WTC11 (cell line): ENCODE measurements around the gene TBX5. TPM values are rescaled to one million over a fixed set of nuclear protein-coding genes. Genes with fewer than 3 reads are reported as not detected.

Source experiments
- ATAC-seq: fragments of 200-7000 bp; cut with Tn5 transposase; 2 replicates; pipeline ENCODE4 v1.10.0; 2021; ENCODE audit warnings: mild to moderate bottlenecking, moderate library complexity
- CTCF ChIA-PET: fragments of 300-600 bp; sonication (Branson Sonifier 250); formaldehyde crosslinking; loops from one replicate; lab custom pipeline; 2021; ENCODE audit warnings: antibody characterized with exemption; lab: Charles Lee
- POLR2A ChIA-PET: fragments of 350-600 bp; sonication (Branson Sonifier 250); formaldehyde crosslinking; loops from one replicate; lab custom pipeline; 2021; ENCODE audit warnings: antibody characterized with exemption; lab: Charles Lee
- DNase-seq: peaks from one replicate; pipeline ENCODE4 v3.0.0; 2021; ENCODE audit warnings: low spot score
- H3K27ac Mint-ChIP-seq: 2 replicates; pipeline ENCODE4 v1.8.0; 2021; ENCODE audit warnings: mixed read lengths
- H3K27me3 Mint-ChIP-seq: 2 replicates; pipeline ENCODE4 v1.8.0; 2021; ENCODE audit warnings: low read depth, mild to moderate bottlenecking, moderate library complexity, mixed read lengths
- H3K36me3 Mint-ChIP-seq: 2 replicates; pipeline ENCODE4 v1.8.0; 2021; ENCODE audit warnings: mixed read lengths
- H3K4me1 Mint-ChIP-seq: 2 replicates; pipeline ENCODE4 v1.8.0; 2022; ENCODE audit warnings: mixed read lengths
- H3K4me3 Mint-ChIP-seq: 2 replicates; pipeline ENCODE4 v1.8.0; 2021; ENCODE audit warnings: mild to moderate bottlenecking, moderate library complexity, mixed read lengths
- H3K9me3 Mint-ChIP-seq: 2 replicates; pipeline ENCODE4 v1.8.0; 2021; ENCODE audit warnings: mixed read lengths
- CBFB ChIP-seq: sonication (generic); formaldehyde crosslinking; IDR thresholded peaks from 2 replicates; pipeline ENCODE4 v1.8.1; 2022; ENCODE audit warnings: mild to moderate bottlenecking, low read depth, missing genetic modification reagents
- CREM ChIP-seq: sonication (generic); formaldehyde crosslinking; IDR thresholded peaks from 2 replicates; pipeline ENCODE4 v1.8.1; 2022; ENCODE audit warnings: mild to moderate bottlenecking, missing genetic modification reagents, moderate library complexity
- ESRRA ChIP-seq: sonication (generic); formaldehyde crosslinking; IDR thresholded peaks from 2 replicates; pipeline ENCODE4 v1.8.1; 2022; ENCODE audit warnings: mild to moderate bottlenecking, missing genetic modification reagents, borderline replicate concordance
- ETV6 ChIP-seq: sonication (generic); formaldehyde crosslinking; IDR thresholded peaks from 2 replicates; pipeline ENCODE4 v1.8.1; 2022; ENCODE audit warnings: mild to moderate bottlenecking, missing genetic modification reagents
- FOXP1 ChIP-seq: sonication (generic); formaldehyde crosslinking; IDR thresholded peaks from 2 replicates; pipeline ENCODE4 v1.8.0; 2022; ENCODE audit warnings: missing genetic modification reagents, mild to moderate bottlenecking, moderate library complexity, borderline replicate concordance
- GABPB1 ChIP-seq: sonication (generic); formaldehyde crosslinking; IDR thresholded peaks from 2 replicates; pipeline ENCODE4 v1.8.1; 2023; ENCODE audit warnings: mild to moderate bottlenecking, missing genetic modification reagents
- IRF1 ChIP-seq: sonication (generic); formaldehyde crosslinking; IDR thresholded peaks from 2 replicates; pipeline ENCODE4 v1.8.0; 2023; ENCODE audit warnings: missing genetic modification reagents
- KAT7 ChIP-seq: sonication (generic); formaldehyde crosslinking; IDR thresholded peaks from 2 replicates; pipeline ENCODE4 v1.8.1; 2023; ENCODE audit warnings: missing genetic modification reagents, mild to moderate bottlenecking, borderline replicate concordance
- NFE2L1 ChIP-seq: sonication (generic); formaldehyde crosslinking; IDR thresholded peaks from 2 replicates; pipeline ENCODE4 v1.8.1; 2023; ENCODE audit warnings: missing genetic modification reagents
- PREB ChIP-seq: sonication (generic); formaldehyde crosslinking; IDR thresholded peaks from 2 replicates; pipeline ENCODE4 v1.8.1; 2022; ENCODE audit warnings: mild to moderate bottlenecking, missing genetic modification reagents, moderate library complexity, borderline replicate concordance
- PRRX2 ChIP-seq: fragments of 250-450 bp; sonication (Bioruptor Pico); IDR thresholded peaks from 2 replicates; pipeline ENCODE4 v1.8.0; 2021; ENCODE audit warnings: mild to moderate bottlenecking
- RELA ChIP-seq: sonication (generic); formaldehyde crosslinking; IDR thresholded peaks from 2 replicates; pipeline ENCODE4 v1.8.1; 2022; ENCODE audit warnings: missing genetic modification reagents, mild to moderate bottlenecking, borderline replicate concordance
- SMAD3 ChIP-seq: sonication (generic); formaldehyde crosslinking; IDR thresholded peaks from 2 replicates; pipeline ENCODE4 v1.8.0; 2022; ENCODE audit warnings: missing genetic modification reagents, mild to moderate bottlenecking, borderline replicate concordance
- ZMAT4 ChIP-seq: fragments of 250-450 bp; sonication (Bioruptor Pico); IDR thresholded peaks from 2 replicates; pipeline ENCODE4 v1.9.0; 2021; ENCODE audit warnings: mild to moderate bottlenecking
- ZNF138 ChIP-seq: sonication (generic); formaldehyde crosslinking; conservative IDR thresholded peaks from 2 replicates; pipeline ENCODE4 v1.8.1; 2022; ENCODE audit warnings: mild to moderate bottlenecking, moderate library complexity, missing genetic modification reagents
- ZNF317 ChIP-seq: sonication (generic); formaldehyde crosslinking; IDR thresholded peaks from 2 replicates; pipeline ENCODE4 v1.8.1; 2023; ENCODE audit warnings: low read depth, mild to moderate bottlenecking, moderate library complexity, missing genetic modification reagents, borderline replicate concordance
- total RNA-seq: library from RNA; stranded (reverse); gene quantifications from 3 replicates; pipeline ENCODE4 v1.2.3, GENCODE V29; 2021
- TF ChIP-seq, protein P1 (sequence below): sonication (generic); formaldehyde crosslinking; IDR thresholded peaks from 2 replicates; pipeline ENCODE4 v1.8.1; 2023; ENCODE audit warnings: mild to moderate bottlenecking, missing genetic modification reagents, borderline replicate concordance
- TF ChIP-seq, protein P2 (sequence below): sonication (generic); formaldehyde crosslinking; IDR thresholded peaks from 2 replicates; pipeline ENCODE4 v1.8.1; 2022; ENCODE audit warnings: mild to moderate bottlenecking, moderate library complexity, missing genetic modification reagents
- TF ChIP-seq, protein P3 (sequence below): sonication (generic); formaldehyde crosslinking; IDR thresholded peaks from 2 replicates; pipeline ENCODE4 v1.8.1; 2022; ENCODE audit warnings: low read depth, missing genetic modification reagents, borderline replicate concordance

The TBX5 gene
- total RNA-seq, 1 experiment from 2014 or later: 0.33 TPM

DNA sequence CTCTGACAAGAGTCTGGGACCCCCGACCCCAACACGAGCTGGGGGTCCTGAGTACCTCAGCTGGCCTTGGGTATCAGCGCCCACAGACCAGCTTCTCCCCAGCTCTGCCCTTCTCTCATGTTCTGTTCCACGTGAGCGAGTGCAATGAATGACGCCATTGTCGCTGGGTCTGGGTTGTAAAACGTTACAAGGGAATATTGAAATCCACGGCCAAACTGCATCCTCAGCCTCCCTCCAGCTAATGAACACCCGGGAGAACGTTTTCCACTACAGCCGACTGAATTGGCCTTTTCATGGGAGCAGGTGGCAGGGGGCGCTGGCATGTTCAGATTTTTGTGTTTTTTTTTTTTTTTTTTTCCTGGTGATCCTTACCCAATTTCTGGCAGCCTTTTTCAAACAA is 34.7 kb downstream of the TBX5 start:
- H3K9me3 Mint-ChIP-seq: peaks cover 7% of the 10 kb centered on the region

DNA sequence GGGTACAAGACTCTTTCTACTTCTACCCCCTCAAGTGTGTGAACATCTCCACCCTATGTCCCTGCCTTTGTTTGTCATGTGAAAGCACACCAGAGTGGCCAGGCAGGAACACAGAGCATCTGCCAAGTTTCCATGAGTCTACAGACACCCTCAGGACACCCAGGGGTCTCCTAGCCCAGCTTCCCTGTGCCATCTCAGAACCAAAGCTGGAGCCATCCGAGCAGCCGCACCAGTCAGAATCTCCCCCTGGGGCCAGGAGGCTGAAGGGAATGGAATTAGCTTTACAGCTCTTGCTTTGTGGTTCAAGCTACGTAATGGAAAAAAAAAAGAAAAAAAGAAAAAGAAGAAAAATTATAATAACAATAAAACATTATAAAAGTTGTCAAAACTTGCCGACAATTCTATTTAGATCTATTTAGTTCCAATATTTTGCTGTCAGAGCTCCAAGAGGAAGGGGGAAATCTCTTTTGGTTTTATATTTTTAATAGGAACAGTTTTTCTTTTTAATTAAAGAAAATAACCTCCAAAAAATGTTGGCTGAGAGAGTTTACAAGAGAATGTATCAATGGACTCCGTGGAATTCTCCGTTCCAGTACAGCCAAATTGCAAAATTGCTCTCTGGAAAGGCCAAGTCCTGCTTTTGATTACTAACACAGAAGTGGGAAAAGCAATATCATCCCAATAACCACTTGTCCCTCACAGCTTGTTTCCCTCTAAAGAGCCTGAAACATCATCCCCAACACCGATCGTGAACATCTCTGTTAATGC is 37.1 kb downstream of the TBX5 start:
- ChIA-PET POLR2A (no interaction called here), CTCF (no interaction called here)
- H3K36me3 Mint-ChIP-seq: peaks cover 9% of the 10 kb centered on the region
- no peak for DNase-seq
- TF ChIP-seq, protein P1, sequence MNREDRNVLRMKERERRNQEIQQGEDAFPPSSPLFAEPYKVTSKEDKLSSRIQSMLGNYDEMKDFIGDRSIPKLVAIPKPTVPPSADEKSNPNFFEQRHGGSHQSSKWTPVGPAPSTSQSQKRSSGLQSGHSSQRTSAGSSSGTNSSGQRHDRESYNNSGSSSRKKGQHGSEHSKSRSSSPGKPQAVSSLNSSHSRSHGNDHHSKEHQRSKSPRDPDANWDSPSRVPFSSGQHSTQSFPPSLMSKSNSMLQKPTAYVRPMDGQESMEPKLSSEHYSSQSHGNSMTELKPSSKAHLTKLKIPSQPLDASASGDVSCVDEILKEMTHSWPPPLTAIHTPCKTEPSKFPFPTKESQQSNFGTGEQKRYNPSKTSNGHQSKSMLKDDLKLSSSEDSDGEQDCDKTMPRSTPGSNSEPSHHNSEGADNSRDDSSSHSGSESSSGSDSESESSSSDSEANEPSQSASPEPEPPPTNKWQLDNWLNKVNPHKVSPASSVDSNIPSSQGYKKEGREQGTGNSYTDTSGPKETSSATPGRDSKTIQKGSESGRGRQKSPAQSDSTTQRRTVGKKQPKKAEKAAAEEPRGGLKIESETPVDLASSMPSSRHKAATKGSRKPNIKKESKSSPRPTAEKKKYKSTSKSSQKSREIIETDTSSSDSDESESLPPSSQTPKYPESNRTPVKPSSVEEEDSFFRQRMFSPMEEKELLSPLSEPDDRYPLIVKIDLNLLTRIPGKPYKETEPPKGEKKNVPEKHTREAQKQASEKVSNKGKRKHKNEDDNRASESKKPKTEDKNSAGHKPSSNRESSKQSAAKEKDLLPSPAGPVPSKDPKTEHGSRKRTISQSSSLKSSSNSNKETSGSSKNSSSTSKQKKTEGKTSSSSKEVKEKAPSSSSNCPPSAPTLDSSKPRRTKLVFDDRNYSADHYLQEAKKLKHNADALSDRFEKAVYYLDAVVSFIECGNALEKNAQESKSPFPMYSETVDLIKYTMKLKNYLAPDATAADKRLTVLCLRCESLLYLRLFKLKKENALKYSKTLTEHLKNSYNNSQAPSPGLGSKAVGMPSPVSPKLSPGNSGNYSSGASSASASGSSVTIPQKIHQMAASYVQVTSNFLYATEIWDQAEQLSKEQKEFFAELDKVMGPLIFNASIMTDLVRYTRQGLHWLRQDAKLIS (CRISPR knock-in tag): no peak
- no peak for TF ChIP-seq NFE2L1 (CRISPR knock-in tag)
- no peak for TF ChIP-seq ETV6 (CRISPR knock-in tag)
- TF ChIP-seq IRF1 (CRISPR knock-in tag): no peak
- TF ChIP-seq PREB (CRISPR knock-in tag): no peak
- H3K27ac Mint-ChIP-seq: no peak overlapping the region
- H3K27me3 Mint-ChIP-seq: peaks cover 3% of the 10 kb centered on the region
- no peak for ATAC-seq
- H3K9me3 Mint-ChIP-seq: peaks cover 11% of the 10 kb centered on the region
- no peak overlapping the region for H3K4me3 Mint-ChIP-seq
- peaks cover 20% of the 10 kb centered on the region for H3K4me1 Mint-ChIP-seq

More for the DNA sequence above, 34.7 kb downstream of the TBX5 start:
- H3K4me1 Mint-ChIP-seq: peaks cover 23% of the 10 kb centered on the region
- POLR2A ChIA-PET: no interaction called here
- CTCF ChIA-PET: interaction anchor here (0.7 to 1.5 kb wide), 7 partner anchors 10 to 1959 kb away, joined by 3 to 9 read pairs (median 4); no protein-coding TSS in a partner anchor
- no peak for DNase-seq
- no peak for TF ChIP-seq GABPB1 (CRISPR knock-in tag)
- no peak overlapping the region for H3K27ac Mint-ChIP-seq
- peaks cover 3% of the 10 kb centered on the region for H3K27me3 Mint-ChIP-seq
- no peak for ATAC-seq
- H3K36me3 Mint-ChIP-seq: peaks cover 4% of the 10 kb centered on the region
- H3K4me3 Mint-ChIP-seq: no peak overlapping the region

DNA sequence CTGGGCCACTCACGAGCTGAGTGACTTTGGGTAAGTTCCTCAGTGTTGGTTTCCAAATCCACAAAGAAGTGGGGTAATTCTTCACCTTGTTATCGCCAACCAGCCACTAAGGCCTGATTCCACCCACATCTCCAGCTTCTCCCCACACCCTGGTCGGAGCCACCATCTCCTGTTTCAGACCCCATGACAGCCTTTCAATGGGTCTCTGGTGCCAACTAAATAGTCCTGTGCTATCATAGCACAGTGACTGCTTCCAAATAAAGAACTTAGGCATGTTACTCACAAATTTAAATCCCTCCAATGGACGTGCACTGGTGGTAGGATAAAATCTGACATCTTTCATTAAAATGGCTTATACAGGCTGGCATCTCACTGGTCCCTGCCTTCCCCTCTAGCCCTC is 44.0 kb downstream of the TBX5 start:
- peaks cover 9% of the 10 kb centered on the region for H3K36me3 Mint-ChIP-seq
- CTCF ChIA-PET: interaction anchor here (1.5 kb wide), 1 partner anchor 9 kb away, joined by 9 read pairs; no protein-coding TSS in a partner anchor
- no peak for DNase-seq
- peaks cover 11% of the 10 kb centered on the region for H3K9me3 Mint-ChIP-seq
- TF ChIP-seq, protein P2, sequence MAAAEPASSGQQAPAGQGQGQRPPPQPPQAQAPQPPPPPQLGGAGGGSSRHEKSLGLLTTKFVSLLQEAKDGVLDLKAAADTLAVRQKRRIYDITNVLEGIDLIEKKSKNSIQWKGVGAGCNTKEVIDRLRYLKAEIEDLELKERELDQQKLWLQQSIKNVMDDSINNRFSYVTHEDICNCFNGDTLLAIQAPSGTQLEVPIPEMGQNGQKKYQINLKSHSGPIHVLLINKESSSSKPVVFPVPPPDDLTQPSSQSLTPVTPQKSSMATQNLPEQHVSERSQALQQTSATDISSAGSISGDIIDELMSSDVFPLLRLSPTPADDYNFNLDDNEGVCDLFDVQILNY (CRISPR knock-in tag): no peak
- TF ChIP-seq ZMAT4 (no peak), ETV6 (CRISPR knock-in tag) (no peak), FOXP1 (CRISPR knock-in tag) (no peak), RELA (CRISPR knock-in tag) (no peak), PRRX2 (CRISPR knock-in tag) (no peak), CBFB (CRISPR knock-in tag) (no peak), ZNF317 (no peak), SMAD3 (CRISPR knock-in tag) (no peak), ESRRA (CRISPR knock-in tag) (no peak), KAT7 (CRISPR knock-in tag) (no peak), CREM (CRISPR knock-in tag) (no peak), ZNF138 (no peak)
- TF ChIP-seq, protein P3, sequence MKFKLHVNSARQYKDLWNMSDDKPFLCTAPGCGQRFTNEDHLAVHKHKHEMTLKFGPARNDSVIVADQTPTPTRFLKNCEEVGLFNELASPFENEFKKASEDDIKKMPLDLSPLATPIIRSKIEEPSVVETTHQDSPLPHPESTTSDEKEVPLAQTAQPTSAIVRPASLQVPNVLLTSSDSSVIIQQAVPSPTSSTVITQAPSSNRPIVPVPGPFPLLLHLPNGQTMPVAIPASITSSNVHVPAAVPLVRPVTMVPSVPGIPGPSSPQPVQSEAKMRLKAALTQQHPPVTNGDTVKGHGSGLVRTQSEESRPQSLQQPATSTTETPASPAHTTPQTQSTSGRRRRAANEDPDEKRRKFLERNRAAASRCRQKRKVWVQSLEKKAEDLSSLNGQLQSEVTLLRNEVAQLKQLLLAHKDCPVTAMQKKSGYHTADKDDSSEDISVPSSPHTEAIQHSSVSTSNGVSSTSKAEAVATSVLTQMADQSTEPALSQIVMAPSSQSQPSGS (CRISPR knock-in tag): no peak
- TF ChIP-seq, all 79 proteins: peak for 0
- no peak overlapping the region for H3K27ac Mint-ChIP-seq
- H3K4me1 Mint-ChIP-seq: peaks cover 8% of the 10 kb centered on the region
- POLR2A ChIA-PET: no interaction called here
- no peak for ATAC-seq
- no peak overlapping the region for H3K4me3 Mint-ChIP-seq
- H3K27me3 Mint-ChIP-seq: no peaks in the 10 kb centered on the region
